Ovary (tissue), 3 donors: ENCODE data around the gene CACNA1C.

Experiments used
- POLR2A ChIP-seq: fragments of 450-650 bp; IDR thresholded peaks from one replicate; pipeline ENCODE4 v1.6.1; 2017; ENCODE audit warnings: antibody characterized with exemption, mild to moderate bottlenecking, moderate library complexity
- TF ChIP-seq, protein P1 (sequence below), 3 donors: fragments of 450-650 bp in 2 of 3; fragments of 200-600 bp in 1 of 3; IDR thresholded peaks; one replicate each; pipeline versions ENCODE4 v1.5.1 to v1.8.0; 2016 to 2022; ENCODE audit warnings: antibody characterized with exemption in 3 of 3, mild to moderate bottlenecking in 1 of 3
- donor health status: DM: no; HTN: no; CAD: no.

DNA sequence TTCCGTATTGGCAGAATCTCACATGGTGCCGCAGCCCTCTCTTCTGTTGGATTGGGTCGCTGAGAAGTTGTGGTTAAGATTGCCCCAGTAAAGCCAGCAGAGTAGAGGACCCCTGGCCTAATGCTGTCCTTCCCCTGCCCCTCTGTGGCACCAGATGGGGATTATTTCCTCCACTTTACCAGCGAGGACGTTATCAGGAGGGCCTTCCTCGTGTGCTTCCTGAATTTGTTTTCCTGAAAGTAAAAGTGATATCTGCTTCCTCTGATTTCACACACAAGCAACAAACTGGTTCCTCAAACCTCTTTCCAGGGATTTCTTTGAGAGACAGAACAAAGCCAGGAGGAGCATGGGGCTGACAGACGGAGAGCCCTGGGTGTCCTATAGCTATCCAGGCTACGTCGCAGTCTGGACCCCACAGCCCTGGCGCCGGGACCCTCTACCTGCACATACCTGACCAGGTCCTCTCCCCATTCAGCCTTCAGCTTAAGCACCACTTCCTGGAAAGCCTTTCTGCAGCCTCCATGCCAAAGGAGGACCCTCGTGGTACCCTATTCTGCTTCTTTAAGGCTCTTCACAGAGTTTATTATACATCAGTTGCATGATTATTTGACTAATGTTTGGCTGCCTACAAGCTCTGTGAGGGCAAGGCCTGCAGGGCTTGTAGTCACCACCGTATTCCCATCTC, 427.2 kb downstream of the CACNA1C start:
- TF ChIP-seq, protein P1, sequence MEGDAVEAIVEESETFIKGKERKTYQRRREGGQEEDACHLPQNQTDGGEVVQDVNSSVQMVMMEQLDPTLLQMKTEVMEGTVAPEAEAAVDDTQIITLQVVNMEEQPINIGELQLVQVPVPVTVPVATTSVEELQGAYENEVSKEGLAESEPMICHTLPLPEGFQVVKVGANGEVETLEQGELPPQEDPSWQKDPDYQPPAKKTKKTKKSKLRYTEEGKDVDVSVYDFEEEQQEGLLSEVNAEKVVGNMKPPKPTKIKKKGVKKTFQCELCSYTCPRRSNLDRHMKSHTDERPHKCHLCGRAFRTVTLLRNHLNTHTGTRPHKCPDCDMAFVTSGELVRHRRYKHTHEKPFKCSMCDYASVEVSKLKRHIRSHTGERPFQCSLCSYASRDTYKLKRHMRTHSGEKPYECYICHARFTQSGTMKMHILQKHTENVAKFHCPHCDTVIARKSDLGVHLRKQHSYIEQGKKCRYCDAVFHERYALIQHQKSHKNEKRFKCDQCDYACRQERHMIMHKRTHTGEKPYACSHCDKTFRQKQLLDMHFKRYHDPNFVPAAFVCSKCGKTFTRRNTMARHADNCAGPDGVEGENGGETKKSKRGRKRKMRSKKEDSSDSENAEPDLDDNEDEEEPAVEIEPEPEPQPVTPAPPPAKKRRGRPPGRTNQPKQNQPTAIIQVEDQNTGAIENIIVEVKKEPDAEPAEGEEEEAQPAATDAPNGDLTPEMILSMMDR (IDR thresholded peaks at IDR 0.05), result no peak
- TF ChIP-seq POLR2A, result no peak
